GM23338 (cell line): ENCODE measurements around the gene AMTN. TPM values are rescaled to one million over a fixed set of nuclear protein-coding genes. Genes with fewer than 3 reads are reported as not detected.

Source experiments
- ATAC-seq: fragments of 200-7000 bp; cut with Tn5 transposase; 3 replicates; pipeline ENCODE4 v1.9.1; 2020
- DNase-seq: peaks from one replicate; pipeline ENCODE4 v3.0.0-alpha.2; 2015; ENCODE audit warnings: low spot score
- H2AFZ ChIP-seq: fragments of 200-600 bp; sonication (generic); 2 replicates; pipeline ENCODE4 v1.8.0; 2016; ENCODE audit warnings: antibody characterized with exemption, mild to moderate bottlenecking, moderate library complexity
- H3F3A ChIP-seq: fragments of 200-600 bp; sonication (generic); replicated peaks from 2 replicates; pipeline ENCODE4 v1.8.0; 2017; ENCODE audit warnings: antibody characterized with exemption, mixed run types, low read depth
- H3K27ac ChIP-seq: fragments of 200-600 bp; sonication (generic); 2 replicates; pipeline ENCODE4 v1.6.1; 2016; ENCODE audit warnings: low read depth
- H3K27me3 ChIP-seq: fragments of 200-600 bp; sonication (generic); 2 replicates; pipeline ENCODE4 v1.8.0; 2016; ENCODE audit warnings: mild to moderate bottlenecking, mixed run types, moderate library complexity; ENCODE audit not compliant: insufficient read depth
- H3K36me3 ChIP-seq: fragments of 200-600 bp; sonication (generic); 2 replicates; pipeline ENCODE4 v1.8.0; 2016; ENCODE audit warnings: mild to moderate bottlenecking; ENCODE audit not compliant: insufficient read depth
- H3K4me1 ChIP-seq: fragments of 200-600 bp; sonication (generic); 2 replicates; pipeline ENCODE4 v1.8.0; 2016; ENCODE audit warnings: mild to moderate bottlenecking, moderate library complexity; ENCODE audit not compliant: insufficient read depth
- H3K4me2 ChIP-seq: fragments of 200-600 bp; sonication (generic); 2 replicates; pipeline ENCODE4 v1.7.1; 2017; ENCODE audit warnings: mixed run types
- H3K4me3 ChIP-seq: fragments of 200-600 bp; sonication (generic); 2 replicates; pipeline ENCODE4 v1.6.1; 2016; ENCODE audit warnings: mixed run types
- H3K79me2 ChIP-seq: fragments of 200-600 bp; sonication (generic); replicated peaks from 2 replicates; pipeline ENCODE4 v1.8.0; 2017; ENCODE audit warnings: mild to moderate bottlenecking; ENCODE audit not compliant: insufficient read depth
- H3K9me2 ChIP-seq: fragments of 200-600 bp; sonication (generic); 2 replicates; pipeline ENCODE4 v1.8.0; 2017; ENCODE audit not compliant: insufficient read depth
- H4K20me1 ChIP-seq: fragments of 200-600 bp; sonication (generic); replicated peaks from 2 replicates; pipeline ENCODE4 v1.8.0; 2017; ENCODE audit warnings: mild to moderate bottlenecking; ENCODE audit not compliant: insufficient read depth
- H3K27ac Mint-ChIP-seq: 2 replicates; pipeline ENCODE4 v1.8.0; 2020; ENCODE audit warnings: inconsistent platforms, mild to moderate bottlenecking, moderate library complexity, mixed read lengths
- H3K27me3 Mint-ChIP-seq: 3 replicates; pipeline ENCODE4 v1.8.0; 2022; ENCODE audit warnings: low read depth, mild to moderate bottlenecking, moderate library complexity, mixed read lengths, inconsistent platforms; ENCODE audit not compliant: insufficient read depth, poor library complexity
- H3K36me3 Mint-ChIP-seq: 3 replicates; pipeline ENCODE4 v1.8.0; 2021; ENCODE audit warnings: low read depth, mild to moderate bottlenecking, inconsistent platforms, moderate library complexity, mixed read lengths
- H3K4me1 Mint-ChIP-seq: 3 replicates; pipeline ENCODE4 v1.8.0; 2020; ENCODE audit warnings: mild to moderate bottlenecking, inconsistent platforms, mixed read lengths
- H3K4me3 Mint-ChIP-seq: 3 replicates; pipeline ENCODE4 v1.8.0; 2021; ENCODE audit warnings: moderate library complexity, mild to moderate bottlenecking, inconsistent platforms, mixed read lengths
- H3K9me3 Mint-ChIP-seq: 3 replicates; pipeline ENCODE4 v1.8.0; 2020; ENCODE audit warnings: moderate library complexity, mild to moderate bottlenecking, inconsistent platforms, mixed read lengths
- CTCF ChIP-seq, 2 experiments: fragments of 200-600 bp in 1 of 2; sonication (generic) in 1 of 2; conservative IDR thresholded peaks; 2 replicates each; pipeline versions ENCODE4 v1.5.1 to v1.6.1; 2016 to 2017; ENCODE audit warnings: antibody characterized with exemption in 2 of 2, low read depth in 2 of 2, mild to moderate bottlenecking in 2 of 2, moderate library complexity in 1 of 2
- ETS1 ChIP-seq: IDR thresholded peaks from 2 replicates; pipeline ENCODE4 v1.6.1; 2016; ENCODE audit warnings: antibody characterized with exemption
- STAT1 ChIP-seq: IDR thresholded peaks from one replicate; pipeline ENCODE4 v1.6.1; 2016; ENCODE audit warnings: antibody characterized with exemption; ENCODE audit not compliant: unreplicated experiment
- ZNF331 ChIP-seq: fragments of 250-450 bp; sonication (Bioruptor Pico); IDR thresholded peaks from 2 replicates; pipeline ENCODE4 v1.5.0; 2020; ENCODE audit warnings: low read depth, mild to moderate bottlenecking, moderate library complexity
- polyA plus RNA-seq: library from polyadenylated mRNA; unstranded; fragments of >200 nt; fragmentation: Nextera tagmentation; extraction: Ambion mirVana; gene quantifications from 2 replicates; pipeline ENCODE4 v1.2.1, GENCODE V29; 2016
- total RNA-seq: library from RNA; depleted of rRNA; stranded (reverse); fragments of >200 nt; shearing (Covaris generic); gene quantifications from 2 replicates; pipeline ENCODE4 v1.2.3, GENCODE V29; 2014
- TF ChIP-seq, protein P1 (sequence below): fragments of 250-450 bp; sonication (Bioruptor Pico); IDR thresholded peaks from 2 replicates; pipeline ENCODE4 v1.5.0; 2020; ENCODE audit warnings: mild to moderate bottlenecking, moderate library complexity

Gene AMTN
- total and polyA plus RNA-seq, 2 experiments from 2014 or later, result not detected

DNA sequence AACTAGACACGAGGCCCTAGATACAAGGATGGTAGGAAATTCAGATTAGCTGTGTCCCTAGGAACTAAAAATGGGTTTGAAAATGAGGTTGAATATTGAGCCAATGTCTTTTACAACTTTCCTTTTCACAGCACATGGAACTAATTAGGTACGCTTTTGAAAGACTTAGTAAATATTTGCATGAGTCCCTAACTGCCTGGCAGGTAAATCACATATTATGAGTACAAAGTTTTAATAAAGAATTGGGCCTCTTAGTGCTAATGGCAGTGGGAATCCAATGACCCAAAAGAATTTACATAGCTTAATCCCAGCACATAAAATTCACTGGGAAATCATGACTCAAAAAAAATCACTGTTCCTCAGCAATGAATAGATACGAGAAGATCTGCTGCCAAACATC, 29.6 kb upstream of the AMTN start:
- DNase-seq (no peak), ATAC-seq (no peak)
- no peak overlapping the region for H3K27ac Mint-ChIP-seq
- no peaks in the 10 kb centered on the region for H3K79me2 ChIP-seq
- TF ChIP-seq STAT1 (no peak), ETS1 (no peak)
- TF ChIP-seq, protein P1, sequence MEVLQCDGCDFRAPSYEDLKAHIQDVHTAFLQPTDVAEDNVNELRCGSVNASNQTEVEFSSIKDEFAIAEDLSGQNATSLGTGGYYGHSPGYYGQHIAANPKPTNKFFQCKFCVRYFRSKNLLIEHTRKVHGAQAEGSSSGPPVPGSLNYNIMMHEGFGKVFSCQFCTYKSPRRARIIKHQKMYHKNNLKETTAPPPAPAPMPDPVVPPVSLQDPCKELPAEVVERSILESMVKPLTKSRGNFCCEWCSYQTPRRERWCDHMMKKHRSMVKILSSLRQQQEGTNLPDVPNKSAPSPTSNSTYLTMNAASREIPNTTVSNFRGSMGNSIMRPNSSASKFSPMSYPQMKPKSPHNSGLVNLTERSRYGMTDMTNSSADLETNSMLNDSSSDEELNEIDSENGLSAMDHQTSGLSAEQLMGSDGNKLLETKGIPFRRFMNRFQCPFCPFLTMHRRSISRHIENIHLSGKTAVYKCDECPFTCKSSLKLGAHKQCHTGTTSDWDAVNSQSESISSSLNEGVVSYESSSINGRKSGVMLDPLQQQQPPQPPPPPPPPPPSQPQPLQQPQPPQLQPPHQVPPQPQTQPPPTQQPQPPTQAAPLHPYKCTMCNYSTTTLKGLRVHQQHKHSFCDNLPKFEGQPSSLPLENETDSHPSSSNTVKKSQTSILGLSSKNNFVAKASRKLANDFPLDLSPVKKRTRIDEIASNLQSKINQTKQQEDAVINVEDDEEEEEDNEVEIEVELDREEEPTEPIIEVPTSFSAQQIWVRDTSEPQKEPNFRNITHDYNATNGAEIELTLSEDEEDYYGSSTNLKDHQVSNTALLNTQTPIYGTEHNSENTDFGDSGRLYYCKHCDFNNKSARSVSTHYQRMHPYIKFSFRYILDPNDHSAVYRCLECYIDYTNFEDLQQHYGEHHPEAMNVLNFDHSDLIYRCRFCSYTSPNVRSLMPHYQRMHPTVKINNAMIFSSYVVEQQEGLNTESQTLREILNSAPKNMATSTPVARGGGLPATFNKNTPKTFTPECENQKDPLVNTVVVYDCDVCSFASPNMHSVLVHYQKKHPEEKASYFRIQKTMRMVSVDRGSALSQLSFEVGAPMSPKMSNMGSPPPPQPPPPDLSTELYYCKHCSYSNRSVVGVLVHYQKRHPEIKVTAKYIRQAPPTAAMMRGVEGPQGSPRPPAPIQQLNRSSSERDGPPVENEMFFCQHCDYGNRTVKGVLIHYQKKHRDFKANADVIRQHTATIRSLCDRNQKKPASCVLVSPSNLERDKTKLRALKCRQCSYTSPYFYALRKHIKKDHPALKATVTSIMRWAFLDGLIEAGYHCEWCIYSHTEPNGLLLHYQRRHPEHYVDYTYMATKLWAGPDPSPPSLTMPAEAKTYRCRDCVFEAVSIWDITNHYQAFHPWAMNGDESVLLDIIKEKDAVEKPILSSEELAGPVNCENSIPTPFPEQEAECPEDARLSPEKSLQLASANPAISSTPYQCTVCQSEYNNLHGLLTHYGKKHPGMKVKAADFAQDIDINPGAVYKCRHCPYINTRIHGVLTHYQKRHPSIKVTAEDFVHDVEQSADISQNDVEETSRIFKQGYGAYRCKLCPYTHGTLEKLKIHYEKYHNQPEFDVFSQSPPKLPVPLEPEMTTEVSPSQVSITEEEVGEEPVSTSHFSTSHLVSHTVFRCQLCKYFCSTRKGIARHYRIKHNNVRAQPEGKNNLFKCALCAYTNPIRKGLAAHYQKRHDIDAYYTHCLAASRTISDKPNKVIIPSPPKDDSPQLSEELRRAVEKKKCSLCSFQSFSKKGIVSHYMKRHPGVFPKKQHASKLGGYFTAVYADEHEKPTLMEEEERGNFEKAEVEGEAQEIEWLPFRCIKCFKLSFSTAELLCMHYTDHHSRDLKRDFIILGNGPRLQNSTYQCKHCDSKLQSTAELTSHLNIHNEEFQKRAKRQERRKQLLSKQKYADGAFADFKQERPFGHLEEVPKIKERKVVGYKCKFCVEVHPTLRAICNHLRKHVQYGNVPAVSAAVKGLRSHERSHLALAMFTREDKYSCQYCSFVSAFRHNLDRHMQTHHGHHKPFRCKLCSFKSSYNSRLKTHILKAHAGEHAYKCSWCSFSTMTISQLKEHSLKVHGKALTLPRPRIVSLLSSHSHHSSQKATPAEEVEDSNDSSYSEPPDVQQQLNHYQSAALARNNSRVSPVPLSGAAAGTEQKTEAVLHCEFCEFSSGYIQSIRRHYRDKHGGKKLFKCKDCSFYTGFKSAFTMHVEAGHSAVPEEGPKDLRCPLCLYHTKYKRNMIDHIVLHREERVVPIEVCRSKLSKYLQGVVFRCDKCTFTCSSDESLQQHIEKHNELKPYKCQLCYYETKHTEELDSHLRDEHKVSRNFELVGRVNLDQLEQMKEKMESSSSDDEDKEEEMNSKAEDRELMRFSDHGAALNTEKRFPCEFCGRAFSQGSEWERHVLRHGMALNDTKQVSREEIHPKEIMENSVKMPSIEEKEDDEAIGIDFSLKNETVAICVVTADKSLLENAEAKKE (CRISPR knock-in tag), result no peak
- no peaks in the 10 kb centered on the region for H3K36me3 ChIP-seq
- H3K36me3 Mint-ChIP-seq, result no peaks in the 10 kb centered on the region
- no peaks in the 10 kb centered on the region for H3F3A ChIP-seq
- no peaks in the 10 kb centered on the region for H4K20me1 ChIP-seq
- H2AFZ ChIP-seq, result no peak overlapping the region
- no peak overlapping the region for H3K4me3 ChIP-seq
- no peaks in the 10 kb centered on the region for H3K27me3 Mint-ChIP-seq
- H3K4me2 ChIP-seq, result no peak overlapping the region
- no peaks in the 10 kb centered on the region for H3K27me3 ChIP-seq
- no peak overlapping the region for H3K27ac ChIP-seq
- no peaks in the 10 kb centered on the region for H3K9me3 Mint-ChIP-seq
- H3K4me1 Mint-ChIP-seq, result peaks cover 3% of the 10 kb centered on the region; the same call in 2 of the 3 replicates
- H3K4me3 Mint-ChIP-seq, result no peak overlapping the region
- peaks cover 3% of the 10 kb centered on the region; the same call in 1 of the 2 replicates for H3K9me2 ChIP-seq
- H3K4me1 ChIP-seq, result no peaks in the 10 kb centered on the region

DNA sequence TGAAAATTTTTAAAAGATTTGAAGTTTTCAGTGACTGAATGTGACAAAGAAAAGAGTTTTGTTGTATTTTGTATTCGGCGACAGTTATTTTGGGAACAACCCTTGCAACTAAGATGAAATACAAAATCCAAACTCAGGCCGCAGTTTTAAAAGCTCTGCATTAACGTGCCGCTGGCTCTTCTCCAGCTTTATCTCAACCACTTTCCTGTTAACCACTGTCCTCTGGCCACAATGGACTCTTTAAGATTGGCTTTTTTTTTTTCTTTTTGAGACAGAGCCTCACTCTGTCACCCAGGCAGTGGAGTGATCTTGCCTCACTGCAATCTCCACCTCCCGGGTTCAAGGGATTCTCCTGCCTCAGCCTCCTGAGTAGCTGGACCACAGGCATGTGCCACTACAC, 22.1 kb upstream of the AMTN start:
- Mint-ChIP-seq H3K36me3 (no peaks in the 10 kb centered on the region), H3K4me1 (no peaks in the 10 kb centered on the region), H3K27ac (no peak overlapping the region)
- TF ChIP-seq ZNF331 (no peak), CTCF (conservative IDR thresholded peaks at IDR 0.05; ENCODE audit: low read depth in 2 of 2) (no peak)

More for the DNA sequence above, 22.1 kb upstream of the AMTN start:
- ATAC-seq (no peak), DNase-seq (no peak)
- H3K79me2 ChIP-seq, result no peaks in the 10 kb centered on the region
- H3F3A ChIP-seq, result no peaks in the 10 kb centered on the region
- no peak overlapping the region for H3K4me3 Mint-ChIP-seq
- H3K9me3 Mint-ChIP-seq, result no peaks in the 10 kb centered on the region
- no peak overlapping the region for H2AFZ ChIP-seq
- H3K4me2 ChIP-seq, result no peak overlapping the region
- no peaks in the 10 kb centered on the region for H3K4me1 ChIP-seq
- no peak overlapping the region for H3K4me3 ChIP-seq
- no peaks in the 10 kb centered on the region for H3K27me3 Mint-ChIP-seq
- H4K20me1 ChIP-seq, result no peaks in the 10 kb centered on the region
- H3K27ac ChIP-seq, result no peak overlapping the region
- H3K9me2 ChIP-seq, result 0 out of 2 replicates have a peak, but pooled peaks cover 3% of the 10 kb centered on the region
- no peaks in the 10 kb centered on the region for H3K27me3 ChIP-seq
- no peaks in the 10 kb centered on the region for H3K36me3 ChIP-seq
